ENCODE results near the gene FAM184B.

GRCh38 chr4:17635056-17635455, 146.4 kb downstream of the FAM184B start:
- TF ChIP-seq CTCF (IDR thresholded peaks at IDR 0.05) (no peak), POLR2AphosphoS5 (IDR thresholded peaks at IDR 0.05; ENCODE audit: insufficient read depth in 1 of 2, low read depth in 1 of 2) (no peak), POLR2A (IDR thresholded peaks at IDR 0.05) (no peak)

Data from vagina (tissue), 2 donors.